Measurements from ENCODE around the gene CPVL.
"Not testable (repeated sequence)": the region's sequence is repeated elsewhere in the genome, so short reads cannot be mapped to it uniquely, and the experiment has no call there.

The CPVL gene

GRCh38 chr7:29115130-29115687 lies 31.1 kb downstream of the CPVL start:
- H3K9me3 Mint-ChIP-seq, result peaks cover 3% of the 10 kb centered on the region
- peaks cover 5% of the 10 kb centered on the region for H3K36me3 Mint-ChIP-seq (ENCODE audit: low read depth)
- no peak overlapping the region for H3K27ac Mint-ChIP-seq
- peaks cover 5% of the 10 kb centered on the region for H3K27me3 Mint-ChIP-seq (ENCODE audit: low read depth)
- no peak for TF ChIP-seq CTCF (IDR thresholded peaks at IDR 0.05; ENCODE audit: unreplicated experiment in 3 of 3)
- peaks cover 5% of the 10 kb centered on the region for H3K4me1 Mint-ChIP-seq
- no peak overlapping the region for H3K4me3 Mint-ChIP-seq

GRCh38 chr7:29114266-29114665 lies 32.1 kb downstream of the CPVL start:
- not testable (repeated sequence) for H3K36me3 Mint-ChIP-seq (ENCODE audit: low read depth); H3K9me3 Mint-ChIP-seq; H3K27ac Mint-ChIP-seq; H3K27me3 Mint-ChIP-seq (ENCODE audit: low read depth); H3K4me3 Mint-ChIP-seq
- H3K4me1 Mint-ChIP-seq, result peaks cover 11% of the 10 kb centered on the region

- Mint-ChIP-seq H3K4me3 (no peak overlapping the region), H3K27me3 (ENCODE audit: low read depth) (peaks cover 8% of the 10 kb centered on the region), H3K9me3 (peaks cover 3% of the 10 kb centered on the region), H3K27ac (no peak overlapping the region), H3K36me3 (ENCODE audit: low read depth) (peaks cover 5% of the 10 kb centered on the region), H3K4me1 (peaks cover 11% of the 10 kb centered on the region)
- TF ChIP-seq CTCF (IDR thresholded peaks at IDR 0.05; ENCODE audit: unreplicated experiment in 3 of 3), result peak in 2 of 3 experiments; percentile 8 to 12
Observed at GRCh38 chr7:29113384-29114102, 32.8 kb downstream of the CPVL start.

- no peak for TF ChIP-seq CTCF (IDR thresholded peaks at IDR 0.05; ENCODE audit: unreplicated experiment in 3 of 3)
Observed at GRCh38 chr7:29112721-29113120, 33.6 kb downstream of the CPVL start.

GRCh38 chr7:29109899-29110298 lies 36.4 kb downstream of the CPVL start:
- no peak for TF ChIP-seq CTCF (IDR thresholded peaks at IDR 0.05; ENCODE audit: unreplicated experiment in 3 of 3)
- H3K4me1 Mint-ChIP-seq, result peaks cover 10% of the 10 kb centered on the region
- H3K4me3 Mint-ChIP-seq, result no peak overlapping the region
- peaks cover 5% of the 10 kb centered on the region for H3K36me3 Mint-ChIP-seq (ENCODE audit: low read depth)
- H3K9me3 Mint-ChIP-seq, result peaks cover 3% of the 10 kb centered on the region
- peaks cover 9% of the 10 kb centered on the region for H3K27me3 Mint-ChIP-seq (ENCODE audit: low read depth)
- peak overlapping the region; percentile 76 to 86 (median 86) for H3K27ac Mint-ChIP-seq

More at GRCh38 chr7:29112721-29113120, 33.6 kb downstream of the CPVL start:
- Mint-ChIP-seq H3K4me1 (peaks cover 11% of the 10 kb centered on the region), H3K27me3 (ENCODE audit: low read depth) (peaks cover 8% of the 10 kb centered on the region), H3K9me3 (peaks cover 3% of the 10 kb centered on the region), H3K36me3 (ENCODE audit: low read depth) (peaks cover 5% of the 10 kb centered on the region), H3K4me3 (no peak overlapping the region), H3K27ac (no peak overlapping the region)

- no peak overlapping the region for H3K4me3 Mint-ChIP-seq
- H3K4me1 Mint-ChIP-seq, result peaks cover 10% of the 10 kb centered on the region
- peak overlapping the region; percentile 76 to 86 (median 86) for H3K27ac Mint-ChIP-seq
- H3K9me3 Mint-ChIP-seq, result peaks cover 3% of the 10 kb centered on the region
- peaks cover 5% of the 10 kb centered on the region for H3K36me3 Mint-ChIP-seq (ENCODE audit: low read depth)
- TF ChIP-seq CTCF (IDR thresholded peaks at IDR 0.05; ENCODE audit: unreplicated experiment in 3 of 3), result no peak
- H3K27me3 Mint-ChIP-seq (ENCODE audit: low read depth), result peaks cover 13% of the 10 kb centered on the region
Observed at GRCh38 chr7:29109358-29109757, 37.0 kb downstream of the CPVL start.

All from nephron (organoid).